GM23248 (cell line): Measurements from ENCODE around the gene DLEU7. TPM values are rescaled to one million over a fixed set of nuclear protein-coding genes. Genes with fewer than 3 reads are reported as not detected.

ENCODE experiments used
- DNase-seq: peaks from one replicate; pipeline ENCODE4 v3.0.0-alpha.2; 2015
- H2AFZ ChIP-seq: fragments of 200-600 bp; sonication (generic); 2 replicates; pipeline ENCODE4 v1.6.1; 2016; ENCODE audit warnings: antibody characterized with exemption
- H3F3A ChIP-seq: fragments of 200-600 bp; sonication (generic); 2 replicates; pipeline ENCODE4 v1.6.1; 2016; ENCODE audit warnings: mild to moderate bottlenecking, antibody characterized with exemption, mixed run types; ENCODE audit not compliant: insufficient read depth
- H3K27ac ChIP-seq: fragments of 200-600 bp; sonication (generic); 2 replicates; pipeline ENCODE4 v1.5.1; 2016; ENCODE audit warnings: mild to moderate bottlenecking
- H3K27me3 ChIP-seq: fragments of 200-600 bp; sonication (generic); replicated peaks from 2 replicates; pipeline ENCODE4 v1.6.1; 2016; ENCODE audit warnings: mild to moderate bottlenecking; ENCODE audit not compliant: insufficient read depth
- H3K36me3 ChIP-seq: fragments of 200-600 bp; sonication (generic); 2 replicates; pipeline ENCODE4 v1.6.1; 2016; ENCODE audit warnings: low read depth, mild to moderate bottlenecking
- H3K4me1 ChIP-seq: fragments of 200-600 bp; sonication (generic); 2 replicates; pipeline ENCODE4 v1.6.1; 2016; ENCODE audit warnings: mild to moderate bottlenecking; ENCODE audit not compliant: insufficient read depth
- H3K4me2 ChIP-seq: fragments of 200-600 bp; sonication (generic); one replicate; pipeline ENCODE4 v1.6.1; 2016; ENCODE audit warnings: mild to moderate bottlenecking; ENCODE audit not compliant: unreplicated experiment
- H3K4me3 ChIP-seq: fragments of 200-600 bp; sonication (generic); 2 replicates; pipeline ENCODE4 v1.5.1; 2016; ENCODE audit warnings: mild to moderate bottlenecking
- H3K79me2 ChIP-seq: fragments of 200-600 bp; sonication (generic); 2 replicates; pipeline ENCODE4 v1.6.1; 2016; ENCODE audit warnings: mild to moderate bottlenecking; ENCODE audit not compliant: insufficient read depth
- H3K9ac ChIP-seq: fragments of 200-600 bp; sonication (generic); 2 replicates; pipeline ENCODE4 v1.6.1; 2016; ENCODE audit warnings: mild to moderate bottlenecking
- H3K9me2 ChIP-seq: fragments of 200-600 bp; sonication (generic); 2 replicates; pipeline ENCODE4 v1.6.1; 2016; ENCODE audit warnings: mixed run types, mild to moderate bottlenecking, moderate library complexity; ENCODE audit not compliant: insufficient read depth
- H3K9me3 ChIP-seq: fragments of 200-600 bp; sonication (generic); one replicate; pipeline ENCODE4 v1.6.1; 2017; ENCODE audit warnings: low read depth
- H4K20me1 ChIP-seq: fragments of 200-600 bp; sonication (generic); 2 replicates; pipeline ENCODE4 v1.6.0; 2016; ENCODE audit not compliant: insufficient read depth
- EZH2 ChIP-seq: fragments of 200-600 bp; sonication (generic); IDR thresholded peaks from 2 replicates; pipeline ENCODE4 v1.6.1; 2018; ENCODE audit warnings: antibody characterized with exemption, mild to moderate bottlenecking; ENCODE audit not compliant: insufficient read depth, poor library complexity, severe bottlenecking
- EZH2phosphoT487 ChIP-seq: fragments of 200-600 bp; sonication (generic); IDR thresholded peaks from 2 replicates; pipeline ENCODE4 v1.6.1; 2018; ENCODE audit warnings: antibody characterized with exemption, moderate library complexity, mild to moderate bottlenecking, low read depth; ENCODE audit not compliant: insufficient read depth
- WGBS, 2 experiments: methylation state at CpG; one replicate each; pipeline ENCODE4 v1.1.6; 2015 to 2017; ENCODE audit warnings: low lambda C conversion rate in 2 of 2, low coverage in 1 of 2; ENCODE audit errors: missing lambda C conversion rate in 2 of 2; 5-methylcytosine and 5-hydroxymethylcytosine counted together
- in situ Hi-C: fragments of 300-500 bp; cut with MboI; formaldehyde crosslinking; loops from 2 replicates; pipeline ENCODE4 v1.15.0; 2020
- polyA plus RNA-seq: library from polyadenylated mRNA; unstranded; fragments of >200 nt; fragmentation: Nextera tagmentation; extraction: Ambion mirVana; gene quantifications from 2 replicates; pipeline ENCODE4 v1.2.1, GENCODE V29; 2016
- total RNA-seq: library from RNA; depleted of rRNA; stranded (reverse); fragments of >200 nt; shearing (Covaris generic); gene quantifications from 2 replicates; pipeline ENCODE4 v1.2.3, GENCODE V29; 2014

Gene DLEU7
- total and polyA plus RNA-seq, 2 experiments from 2014 or later = not detected

- Histone ChIP-seq H3K79me2 (no peaks in the 10 kb centered on the region), H3K27me3 (peaks cover 26% of the 10 kb centered on the region), H3K36me3 (no peaks in the 10 kb centered on the region), H3K4me3 (no peak overlapping the region), H3K4me2 (no peak overlapping the region), H4K20me1 (no peaks in the 10 kb centered on the region), H2AFZ (0 out of 2 replicates have a peak overlapping the region, but pooled peaks have one; percentile 1), H3K27ac (no peak overlapping the region), H3K9ac (no peak overlapping the region), H3K9me2 (no peaks in the 10 kb centered on the region), H3F3A (0 out of 2 replicates have a peak, but pooled peaks cover 5% of the 10 kb centered on the region), H3K9me3 (no peaks in the 10 kb centered on the region), H3K4me1 (no peaks in the 10 kb centered on the region)
- 25 to 53% methylated on average over 6 to 7 of the region's 8 CpGs for WGBS, 2 experiments
- TF ChIP-seq EZH2 (peak; percentile 17), EZH2phosphoT487 (no peak)
- DNase-seq = no peak
- in situ Hi-C loops = no loop called here
These were observed 569 bp downstream of the DLEU7 start for GRCh38 chr13:50842990-50843256.

- Histone ChIP-seq H3F3A (0 out of 2 replicates have a peak, but pooled peaks cover 7% of the 10 kb centered on the region), H3K4me3 (no peak overlapping the region), H2AFZ (no peak overlapping the region), H3K9ac (no peak overlapping the region), H3K9me3 (no peaks in the 10 kb centered on the region), H3K36me3 (no peaks in the 10 kb centered on the region), H3K79me2 (no peaks in the 10 kb centered on the region), H3K4me1 (no peaks in the 10 kb centered on the region), H4K20me1 (no peaks in the 10 kb centered on the region), H3K27ac (no peak overlapping the region), H3K27me3 (peaks cover 26% of the 10 kb centered on the region), H3K4me2 (no peak overlapping the region), H3K9me2 (no peaks in the 10 kb centered on the region)
- in situ Hi-C loops = no loop called here
- 76 to 78% methylated on average over 10 of the region's 10 CpGs for WGBS, 2 experiments
- no peak for DNase-seq
- TF ChIP-seq EZH2 (peak; percentile 45), EZH2phosphoT487 (no peak)
These were observed 1.1 kb downstream of the DLEU7 start for GRCh38 chr13:50842251-50842989.

DNA sequence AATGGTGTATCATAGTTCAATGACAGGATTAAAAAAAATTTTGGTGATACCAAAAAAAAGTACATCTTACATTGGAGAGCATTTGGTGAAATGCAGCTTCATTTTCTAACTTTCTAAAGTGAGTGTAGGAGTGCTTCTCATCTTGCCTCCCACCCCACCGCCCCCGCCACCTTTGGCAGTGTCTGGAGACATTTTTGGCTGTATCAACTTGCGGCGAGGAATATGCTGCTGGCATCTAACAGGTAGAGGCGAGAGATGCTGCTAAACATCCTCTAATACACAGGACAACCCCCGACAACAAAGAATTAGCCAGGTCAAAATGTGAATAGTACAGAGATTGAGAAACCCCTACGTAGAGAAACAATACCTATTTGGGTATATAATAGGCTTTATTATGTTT is 1.7 kb downstream of the DLEU7 start:
- H3K27ac ChIP-seq = no peak overlapping the region
- 88 to 91% methylated on average over 7 of the region's 7 CpGs for WGBS, 2 experiments
- in situ Hi-C loops = no loop called here

GRCh38 chr13:50840284-50840683 is 3.2 kb downstream of the DLEU7 start:
- Histone ChIP-seq H3K79me2 (no peaks in the 10 kb centered on the region), H3K4me3 (no peak overlapping the region), H3K9ac (no peak overlapping the region), H3K9me2 (no peaks in the 10 kb centered on the region), H3K27me3 (peaks cover 26% of the 10 kb centered on the region), H3F3A (0 out of 2 replicates have a peak, but pooled peaks cover 7% of the 10 kb centered on the region), H3K4me1 (no peaks in the 10 kb centered on the region), H3K27ac (no peak overlapping the region), H4K20me1 (no peaks in the 10 kb centered on the region), H3K4me2 (no peak overlapping the region), H3K9me3 (no peaks in the 10 kb centered on the region), H2AFZ (no peak overlapping the region), H3K36me3 (no peaks in the 10 kb centered on the region)
- TF ChIP-seq EZH2 = no peak
- no peak for TF ChIP-seq EZH2phosphoT487
- DNase-seq = no peak
- 93 to 100% methylated on average over 3 of the region's 3 CpGs for WGBS, 2 experiments
- in situ Hi-C loops = no loop called here

More for the DNA sequence above, 1.7 kb downstream of the DLEU7 start:
- Histone ChIP-seq H4K20me1 (no peaks in the 10 kb centered on the region), H3K9me3 (no peaks in the 10 kb centered on the region), H3K4me2 (no peak overlapping the region), H3K9me2 (no peaks in the 10 kb centered on the region), H3F3A (0 out of 2 replicates have a peak, but pooled peaks cover 7% of the 10 kb centered on the region), H3K36me3 (no peaks in the 10 kb centered on the region), H3K79me2 (no peaks in the 10 kb centered on the region), H3K27me3 (peaks cover 26% of the 10 kb centered on the region), H3K9ac (no peak overlapping the region), H3K4me1 (no peaks in the 10 kb centered on the region), H2AFZ (no peak overlapping the region), H3K4me3 (no peak overlapping the region)
- no peak for DNase-seq
- TF ChIP-seq EZH2phosphoT487 (no peak), EZH2 (no peak)

DNA sequence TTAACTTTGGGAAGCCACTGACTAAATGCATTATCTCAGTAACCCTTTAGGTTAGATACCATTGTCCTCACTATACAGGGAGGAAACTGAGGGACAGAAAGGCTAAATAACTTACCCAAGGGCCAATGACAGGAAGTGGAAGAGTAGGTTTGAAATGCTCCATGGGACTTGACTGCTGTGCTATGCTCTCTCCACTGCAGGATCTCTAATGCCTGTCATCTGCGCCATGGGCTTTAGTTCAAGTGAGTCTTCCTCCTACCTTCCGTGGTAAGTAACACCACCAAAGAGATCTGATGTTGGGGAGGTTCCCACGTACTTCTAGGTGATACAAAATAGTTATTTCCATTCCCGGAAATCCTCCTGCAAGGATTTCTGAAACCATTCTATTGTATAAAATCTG is 3.7 kb downstream of the DLEU7 start:
- Histone ChIP-seq H3K4me2 (no peak overlapping the region), H3K9ac (no peak overlapping the region), H3K36me3 (no peaks in the 10 kb centered on the region), H3K79me2 (no peaks in the 10 kb centered on the region), H3K27me3 (peaks cover 26% of the 10 kb centered on the region), H3F3A (0 out of 2 replicates have a peak, but pooled peaks cover 7% of the 10 kb centered on the region), H3K9me2 (no peaks in the 10 kb centered on the region), H2AFZ (no peak overlapping the region), H3K27ac (no peak overlapping the region), H3K4me3 (no peak overlapping the region), H3K9me3 (no peaks in the 10 kb centered on the region), H4K20me1 (no peaks in the 10 kb centered on the region), H3K4me1 (no peaks in the 10 kb centered on the region)
- in situ Hi-C loops = no loop called here
- WGBS, 2 experiments = 69% methylated on average over 4 of the region's 4 CpGs
- TF ChIP-seq EZH2phosphoT487 (no peak), EZH2 (no peak)
- DNase-seq = no peak
